Stomach (tissue), 4 donors: ENCODE results near the gene TBRG4.

Source experiments
- CTCF ChIP-seq, 7 experiments: fragments of 450-650 bp in 4 of 7; fragments of 200-600 bp in 3 of 7; sonication (generic) in 3 of 7; IDR thresholded peaks; one replicate each; pipeline ENCODE4 v1.5.1; 2016 to 2019; ENCODE audit warnings: antibody characterized with exemption in 7 of 7, control low read depth in 2 of 7, mild to moderate bottlenecking in 1 of 7
- EP300 ChIP-seq: sonication (generic); formaldehyde crosslinking; IDR thresholded peaks from one replicate; pipeline ENCODE4 v1.6.1; 2017; ENCODE audit warnings: antibody characterized with exemption
- POLR2A ChIP-seq, 4 donors: fragments of 450-650 bp; IDR thresholded peaks; one replicate each; pipeline ENCODE4 v1.6.1; 2016; ENCODE audit warnings: antibody characterized with exemption in 4 of 4, control low read depth in 2 of 4, mild to moderate bottlenecking in 1 of 4, moderate library complexity in 1 of 4
- POLR2AphosphoS5 ChIP-seq, 3 donors: sonication (generic); formaldehyde crosslinking; IDR thresholded peaks; one replicate each; pipeline ENCODE4 v1.6.1; 2016; ENCODE audit warnings: antibody characterized with exemption in 3 of 3

DNA sequence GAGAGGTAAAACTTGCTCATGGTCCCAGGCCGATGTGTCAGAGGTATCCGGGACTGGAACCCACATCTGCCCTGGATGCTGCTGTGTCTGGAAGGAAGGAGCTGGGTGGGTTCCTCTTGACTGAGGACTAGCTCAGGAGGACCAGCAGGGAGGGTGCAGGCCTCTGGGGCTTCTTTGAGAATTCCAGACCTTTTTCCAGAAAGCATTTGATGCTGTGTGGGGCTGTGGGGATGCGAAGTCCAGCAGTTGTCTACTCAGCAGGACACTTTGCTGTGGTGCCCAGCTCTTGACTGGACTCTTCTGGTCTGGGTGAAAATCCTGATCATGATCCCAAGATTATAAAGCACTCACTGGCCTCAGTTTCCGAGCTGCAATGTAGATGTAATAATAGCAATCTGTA, 47.8 kb upstream of the TBRG4 start:
- TF ChIP-seq CTCF (IDR thresholded peaks at IDR 0.05) (no peak), POLR2A (IDR thresholded peaks at IDR 0.05) (no peak), POLR2AphosphoS5 (IDR thresholded peaks at IDR 0.05) (no peak), EP300 (no peak)
